Measurements from ENCODE around the gene UBE2G2. TPM values are rescaled to one million over a fixed set of nuclear protein-coding genes. Genes with fewer than 3 reads are reported as not detected.

UBE2G2 gene
- total RNA-seq, 1 experiment from 2014 or later: 121 TPM

DNA sequence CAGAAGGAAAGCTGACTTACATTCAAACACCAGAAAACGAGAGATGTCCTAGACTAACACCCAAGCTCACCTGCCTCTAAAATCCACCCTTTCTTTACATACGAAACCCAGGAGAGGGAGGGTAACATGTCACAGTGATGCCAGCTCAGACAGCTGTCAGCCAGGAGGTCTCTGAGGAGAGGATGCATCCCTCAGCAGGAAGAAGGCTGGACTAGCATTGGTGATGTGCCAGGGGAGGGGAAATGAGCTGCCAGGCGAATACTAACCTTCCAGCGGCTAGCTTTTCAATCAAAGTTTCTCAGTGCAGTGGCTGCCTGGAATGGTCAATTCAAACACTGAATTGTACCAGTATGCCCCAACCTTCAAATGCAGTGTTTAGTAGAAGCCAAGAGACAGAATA, 3.6 kb upstream of the UBE2G2 start:
- Histone ChIP-seq H3K4me1 (ENCODE audit: insufficient read depth, low read length) (no peaks in the 10 kb centered on the region), H2BK12ac (ENCODE audit: insufficient read length, low read depth, low read length) (no peak overlapping the region), H3K23me2 (ENCODE audit: insufficient read length, low read depth, low read length, poor library complexity, severe bottlenecking) (peaks cover 13% of the 10 kb centered on the region), H3K27me3 (ENCODE audit: insufficient read depth, low read length) (no peaks in the 10 kb centered on the region), H2AFZ (ENCODE audit: low read length) (no peak overlapping the region), H2AK5ac (ENCODE audit: insufficient read length, low read length) (no peak overlapping the region), H3K79me2 (ENCODE audit: insufficient read depth, low read length) (peaks cover 5% of the 10 kb centered on the region; the same call in 1 of the 2 replicates), H3K4me2 (ENCODE audit: insufficient read depth, insufficient read length, low read length) (no peak overlapping the region), H3K56ac (ENCODE audit: insufficient read length, low read depth, low read length) (no peak overlapping the region), H4K91ac (ENCODE audit: insufficient read length, low read depth, low read length) (no peak overlapping the region), H3T11ph (ENCODE audit: low read length) (no peak overlapping the region), H3K79me1 (ENCODE audit: insufficient read depth, low read depth, low read length, poor library complexity, severe bottlenecking) (no peaks in the 10 kb centered on the region), H3K27ac (ENCODE audit: insufficient read length, low read depth, low read length) (no peak overlapping the region), H3K4ac (ENCODE audit: low read depth, low read length) (no peak overlapping the region), H2BK20ac (ENCODE audit: low read depth, low read length, poor library complexity, severe bottlenecking) (no peak overlapping the region), H2BK15ac (ENCODE audit: low read depth, low read length) (no peak overlapping the region), H3K9me3 (ENCODE audit: control insufficient read depth, low read depth, low read length) (no peaks in the 10 kb centered on the region), H4K5ac (ENCODE audit: insufficient read length, low read depth, low read length) (no peak overlapping the region), H3K14ac (ENCODE audit: insufficient read depth, low read length) (no peak overlapping the region), H2BK5ac (ENCODE audit: insufficient read length, low read length) (no peak overlapping the region), H4K8ac (replicated peaks; ENCODE audit: insufficient read length, low read depth, low read length) (no peak overlapping the region), H3K18ac (ENCODE audit: insufficient read length, low read depth, low read length) (no peak overlapping the region), H4K20me1 (ENCODE audit: control insufficient read depth, insufficient read depth, insufficient read length) (no peaks in the 10 kb centered on the region), H3K9ac (ENCODE audit: extremely low read depth, insufficient read length, low read length) (no peak overlapping the region), H2BK120ac (ENCODE audit: low read depth, low read length, poor library complexity, severe bottlenecking) (no peak overlapping the region), H3K23ac (ENCODE audit: insufficient read length, low read depth, low read length) (no peak overlapping the region)
- H3K4me3 Mint-ChIP-seq: no peak overlapping the region
- TF ChIP-seq, protein P1, sequence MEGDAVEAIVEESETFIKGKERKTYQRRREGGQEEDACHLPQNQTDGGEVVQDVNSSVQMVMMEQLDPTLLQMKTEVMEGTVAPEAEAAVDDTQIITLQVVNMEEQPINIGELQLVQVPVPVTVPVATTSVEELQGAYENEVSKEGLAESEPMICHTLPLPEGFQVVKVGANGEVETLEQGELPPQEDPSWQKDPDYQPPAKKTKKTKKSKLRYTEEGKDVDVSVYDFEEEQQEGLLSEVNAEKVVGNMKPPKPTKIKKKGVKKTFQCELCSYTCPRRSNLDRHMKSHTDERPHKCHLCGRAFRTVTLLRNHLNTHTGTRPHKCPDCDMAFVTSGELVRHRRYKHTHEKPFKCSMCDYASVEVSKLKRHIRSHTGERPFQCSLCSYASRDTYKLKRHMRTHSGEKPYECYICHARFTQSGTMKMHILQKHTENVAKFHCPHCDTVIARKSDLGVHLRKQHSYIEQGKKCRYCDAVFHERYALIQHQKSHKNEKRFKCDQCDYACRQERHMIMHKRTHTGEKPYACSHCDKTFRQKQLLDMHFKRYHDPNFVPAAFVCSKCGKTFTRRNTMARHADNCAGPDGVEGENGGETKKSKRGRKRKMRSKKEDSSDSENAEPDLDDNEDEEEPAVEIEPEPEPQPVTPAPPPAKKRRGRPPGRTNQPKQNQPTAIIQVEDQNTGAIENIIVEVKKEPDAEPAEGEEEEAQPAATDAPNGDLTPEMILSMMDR (conservative IDR thresholded peaks at IDR 0.05): no peak
- no peak overlapping the region for H3K27ac Mint-ChIP-seq
- H3K36me3 Mint-ChIP-seq (ENCODE audit: insufficient read depth in 1 of 3, low read depth in 3 of 3): peaks cover 9 to 48% (median 45%) of the 10 kb centered on the region in 3 experiments; a peak in 5 of 7 replicates
- peaks cover 14 to 17% of the 10 kb centered on the region in 2 experiments for H3K4me1 Mint-ChIP-seq
- WGBS (ENCODE audit: extremely low coverage, insufficient read length, low lambda C conversion rate): no CpG with 5 or more reads among the region's 4 CpGs
- no peaks in the 10 kb centered on the region for H3K9me3 Mint-ChIP-seq
- no peaks in the 10 kb centered on the region for H3K27me3 Mint-ChIP-seq (ENCODE audit: low read depth)
- DNase-seq: no peak

All from H9 (cell line).